ENCODE data around the gene CMTR1. TPM values are rescaled to one million over a fixed set of nuclear protein-coding genes. Genes with fewer than 3 reads are reported as not detected.

CMTR1 gene, protein sequence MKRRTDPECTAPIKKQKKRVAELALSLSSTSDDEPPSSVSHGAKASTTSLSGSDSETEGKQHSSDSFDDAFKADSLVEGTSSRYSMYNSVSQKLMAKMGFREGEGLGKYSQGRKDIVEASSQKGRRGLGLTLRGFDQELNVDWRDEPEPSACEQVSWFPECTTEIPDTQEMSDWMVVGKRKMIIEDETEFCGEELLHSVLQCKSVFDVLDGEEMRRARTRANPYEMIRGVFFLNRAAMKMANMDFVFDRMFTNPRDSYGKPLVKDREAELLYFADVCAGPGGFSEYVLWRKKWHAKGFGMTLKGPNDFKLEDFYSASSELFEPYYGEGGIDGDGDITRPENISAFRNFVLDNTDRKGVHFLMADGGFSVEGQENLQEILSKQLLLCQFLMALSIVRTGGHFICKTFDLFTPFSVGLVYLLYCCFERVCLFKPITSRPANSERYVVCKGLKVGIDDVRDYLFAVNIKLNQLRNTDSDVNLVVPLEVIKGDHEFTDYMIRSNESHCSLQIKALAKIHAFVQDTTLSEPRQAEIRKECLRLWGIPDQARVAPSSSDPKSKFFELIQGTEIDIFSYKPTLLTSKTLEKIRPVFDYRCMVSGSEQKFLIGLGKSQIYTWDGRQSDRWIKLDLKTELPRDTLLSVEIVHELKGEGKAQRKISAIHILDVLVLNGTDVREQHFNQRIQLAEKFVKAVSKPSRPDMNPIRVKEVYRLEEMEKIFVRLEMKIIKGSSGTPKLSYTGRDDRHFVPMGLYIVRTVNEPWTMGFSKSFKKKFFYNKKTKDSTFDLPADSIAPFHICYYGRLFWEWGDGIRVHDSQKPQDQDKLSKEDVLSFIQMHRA
- total RNA-seq: 28.1 to 36.1 TPM (median 30.2 TPM) in 3 replicates
- long read RNA-seq, full-length matches to known transcripts: 23 of 42 reads
- long read RNA-seq, partial matches to known transcripts: 5 of 42 reads
- long read RNA-seq, other reads (novel, unspliced or antisense): 14 of 42 reads

DNA sequence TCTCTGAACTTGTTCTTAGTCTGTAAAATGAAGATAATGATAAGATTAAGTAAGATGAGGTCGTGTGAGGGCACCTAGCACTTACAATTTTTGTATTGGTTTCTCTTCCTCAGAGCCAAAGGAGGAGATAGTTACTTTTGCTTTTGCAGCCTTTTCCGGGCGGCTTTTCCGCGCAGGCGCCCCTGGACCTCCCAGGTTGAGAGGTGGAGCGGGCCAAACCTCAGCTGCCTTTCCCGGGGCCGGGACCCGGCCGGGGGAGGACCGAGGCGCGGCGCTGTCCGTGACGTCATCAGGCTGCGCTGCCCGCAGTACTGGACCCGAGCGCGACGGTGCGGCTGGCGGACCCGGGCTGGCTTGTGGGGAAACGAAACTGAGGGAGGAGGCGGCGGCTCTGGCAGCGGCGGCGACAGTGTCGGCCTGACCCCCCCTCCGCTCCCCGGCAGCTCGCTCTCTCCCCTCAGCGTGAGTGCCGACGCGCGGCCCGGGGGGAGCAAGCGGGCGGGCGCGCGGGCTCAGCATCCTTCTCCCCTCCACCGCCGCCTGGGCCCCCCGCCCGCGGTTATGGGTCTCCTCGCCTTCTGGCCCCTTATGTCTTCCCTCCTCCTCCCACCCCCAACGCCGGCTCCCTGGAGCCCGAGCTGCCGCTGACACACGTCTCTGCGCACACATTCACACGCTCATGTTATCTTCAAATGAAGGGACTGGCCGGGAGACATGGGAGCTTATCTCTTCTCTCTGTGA, at the start of gene CMTR1:
Gene CMTR1 (plus strand): TSS at position 306 of the 741 bp plus-strand sequence. CDS start 2,409 bp downstream, outside the sequence.
- Mint-ChIP-seq H3K4me3 (ENCODE audit: unreplicated experiment) (peak within 1 kb of the TSS; percentile 84), H3K9me3 (ENCODE audit: low read depth) (peaks cover 5% of the 10 kb centered on the region), H3K27ac (ENCODE audit: unreplicated experiment) (peak within 1 kb of the TSS; percentile 73), H3K4me1 (ENCODE audit: low read depth) (peaks cover 25% of the 10 kb centered on the region), H3K36me3 (ENCODE audit: low read depth) (peaks cover 9% of the 10 kb centered on the region), H3K27me3 (ENCODE audit: low read depth) (peaks cover 4% of the 10 kb centered on the region)
- TF ChIP-seq, protein P1, sequence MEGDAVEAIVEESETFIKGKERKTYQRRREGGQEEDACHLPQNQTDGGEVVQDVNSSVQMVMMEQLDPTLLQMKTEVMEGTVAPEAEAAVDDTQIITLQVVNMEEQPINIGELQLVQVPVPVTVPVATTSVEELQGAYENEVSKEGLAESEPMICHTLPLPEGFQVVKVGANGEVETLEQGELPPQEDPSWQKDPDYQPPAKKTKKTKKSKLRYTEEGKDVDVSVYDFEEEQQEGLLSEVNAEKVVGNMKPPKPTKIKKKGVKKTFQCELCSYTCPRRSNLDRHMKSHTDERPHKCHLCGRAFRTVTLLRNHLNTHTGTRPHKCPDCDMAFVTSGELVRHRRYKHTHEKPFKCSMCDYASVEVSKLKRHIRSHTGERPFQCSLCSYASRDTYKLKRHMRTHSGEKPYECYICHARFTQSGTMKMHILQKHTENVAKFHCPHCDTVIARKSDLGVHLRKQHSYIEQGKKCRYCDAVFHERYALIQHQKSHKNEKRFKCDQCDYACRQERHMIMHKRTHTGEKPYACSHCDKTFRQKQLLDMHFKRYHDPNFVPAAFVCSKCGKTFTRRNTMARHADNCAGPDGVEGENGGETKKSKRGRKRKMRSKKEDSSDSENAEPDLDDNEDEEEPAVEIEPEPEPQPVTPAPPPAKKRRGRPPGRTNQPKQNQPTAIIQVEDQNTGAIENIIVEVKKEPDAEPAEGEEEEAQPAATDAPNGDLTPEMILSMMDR (IDR thresholded peaks at IDR 0.05): no peak
- DNase-seq (ENCODE audit: low spot score): peak; percentile 98

DNA sequence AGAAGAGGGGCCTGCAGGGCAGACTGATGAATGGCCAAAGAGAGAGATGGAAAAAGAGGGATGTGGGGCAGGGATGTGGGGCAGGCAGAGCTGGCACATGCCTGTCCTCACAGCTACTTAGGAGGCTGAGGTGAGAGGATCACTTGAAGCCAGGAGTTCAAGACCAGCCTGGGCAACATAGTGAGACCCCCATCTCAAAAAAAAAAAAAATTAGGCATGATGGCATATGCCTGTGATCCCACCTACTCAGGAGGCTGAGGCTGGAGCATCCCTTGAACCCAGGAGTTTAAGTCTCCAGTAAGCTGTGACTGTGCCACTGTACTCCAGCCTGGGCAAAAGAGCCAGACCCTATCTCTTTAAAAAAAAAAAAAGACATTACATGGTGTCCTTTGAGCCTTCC, 44.4 kb upstream of the CMTR1 start:
- Mint-ChIP-seq H3K27me3 (ENCODE audit: low read depth) (no peaks in the 10 kb centered on the region), H3K36me3 (ENCODE audit: low read depth) (peaks cover 4% of the 10 kb centered on the region), H3K4me1 (ENCODE audit: low read depth) (no peaks in the 10 kb centered on the region), H3K27ac (ENCODE audit: unreplicated experiment) (no peak overlapping the region), H3K4me3 (ENCODE audit: unreplicated experiment) (no peak overlapping the region), H3K9me3 (ENCODE audit: low read depth) (no peaks in the 10 kb centered on the region)
- no peak for DNase-seq (ENCODE audit: low spot score)
- TF ChIP-seq, protein P1 (IDR thresholded peaks at IDR 0.05): no peak

DNA sequence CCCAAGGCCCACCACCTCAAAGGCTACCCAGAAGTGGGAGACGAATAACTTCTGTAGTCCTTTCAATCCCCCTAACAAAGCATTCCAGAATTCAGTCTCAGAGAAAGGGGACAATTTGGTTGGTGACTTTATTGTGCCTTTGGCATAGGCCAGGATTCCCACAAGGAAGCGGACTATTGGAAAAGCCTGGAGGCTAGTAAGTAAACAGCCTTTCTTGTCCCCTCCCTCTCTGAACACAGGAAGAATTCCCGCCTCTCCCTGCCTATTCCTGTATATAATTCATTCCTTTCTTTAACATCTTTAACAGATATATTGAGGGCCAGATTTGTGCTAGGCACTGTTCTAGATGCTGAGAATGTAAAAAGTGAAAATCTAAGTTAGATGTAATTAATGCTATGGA, 43.2 kb upstream of the CMTR1 start:
- H3K9me3 Mint-ChIP-seq (ENCODE audit: low read depth): no peaks in the 10 kb centered on the region
- H3K27ac Mint-ChIP-seq (ENCODE audit: unreplicated experiment): no peak overlapping the region
- H3K4me1 Mint-ChIP-seq (ENCODE audit: low read depth): no peaks in the 10 kb centered on the region
- peaks cover 7% of the 10 kb centered on the region for H3K36me3 Mint-ChIP-seq (ENCODE audit: low read depth)
- no peaks in the 10 kb centered on the region for H3K27me3 Mint-ChIP-seq (ENCODE audit: low read depth)
- TF ChIP-seq, protein P1 (IDR thresholded peaks at IDR 0.05): no peak
- DNase-seq (ENCODE audit: low spot score): no peak
- no peak overlapping the region for H3K4me3 Mint-ChIP-seq (ENCODE audit: unreplicated experiment)

DNA sequence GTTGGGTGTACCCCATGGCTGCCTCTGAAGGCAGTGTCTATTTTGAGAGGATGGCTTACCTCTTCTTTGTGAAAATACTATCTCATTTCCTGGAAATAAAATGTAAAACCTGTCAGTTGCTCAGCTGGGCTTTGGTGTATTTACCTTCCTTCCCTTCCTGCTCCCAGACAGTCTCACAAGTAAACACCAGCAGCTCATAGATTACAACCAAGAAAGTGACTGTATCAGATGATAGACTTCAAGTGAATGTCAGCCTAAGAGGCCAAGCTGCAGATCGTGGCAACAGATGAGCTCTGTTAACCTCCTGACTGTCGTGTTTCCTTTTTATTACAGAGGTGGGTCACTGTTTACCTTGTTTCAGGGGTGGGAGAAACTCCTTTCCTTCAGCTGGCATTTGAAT, 41.9 kb upstream of the CMTR1 start:
- Mint-ChIP-seq H3K9me3 (ENCODE audit: low read depth) (no peaks in the 10 kb centered on the region), H3K36me3 (ENCODE audit: low read depth) (peaks cover 9% of the 10 kb centered on the region), H3K4me1 (ENCODE audit: low read depth) (no peaks in the 10 kb centered on the region), H3K4me3 (ENCODE audit: unreplicated experiment) (no peak overlapping the region), H3K27ac (ENCODE audit: unreplicated experiment) (no peak overlapping the region), H3K27me3 (ENCODE audit: low read depth) (no peaks in the 10 kb centered on the region)
- no peak for DNase-seq (ENCODE audit: low spot score)
- TF ChIP-seq, protein P1 (IDR thresholded peaks at IDR 0.05): no peak

Data from chondrocyte (in vitro differentiated cells).